NCI-H1694 treated with DMSO at 0.1 percent for 48 hours (cell line): ENCODE results near the gene EYA3.

Experiments
- DNase-seq: peaks from one replicate; lab custom pipeline; 2025; lab: John Stamatoyannopoulos, UW

Gene EYA3

DNA sequence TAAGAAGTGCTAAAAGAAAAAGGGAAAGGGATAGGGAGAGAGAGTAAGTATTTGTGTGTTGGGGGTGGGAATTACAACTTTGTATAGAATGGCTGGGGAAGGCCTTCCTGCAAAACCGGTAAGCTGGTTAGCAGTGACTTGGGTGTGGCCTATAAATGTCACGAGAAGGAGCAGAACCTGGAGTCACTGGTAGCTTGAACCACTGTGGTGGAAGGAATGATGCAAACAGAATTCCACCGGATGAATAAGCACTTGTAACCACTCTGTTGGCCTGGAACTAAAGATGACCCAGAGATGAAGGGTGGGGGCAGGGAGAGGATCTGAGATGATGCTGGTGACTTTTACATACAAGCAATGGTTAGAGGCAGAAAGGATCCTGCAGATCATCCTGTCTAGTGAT lies 119.7 kb downstream of the EYA3 start:
- no peak for DNase-seq

DNA sequence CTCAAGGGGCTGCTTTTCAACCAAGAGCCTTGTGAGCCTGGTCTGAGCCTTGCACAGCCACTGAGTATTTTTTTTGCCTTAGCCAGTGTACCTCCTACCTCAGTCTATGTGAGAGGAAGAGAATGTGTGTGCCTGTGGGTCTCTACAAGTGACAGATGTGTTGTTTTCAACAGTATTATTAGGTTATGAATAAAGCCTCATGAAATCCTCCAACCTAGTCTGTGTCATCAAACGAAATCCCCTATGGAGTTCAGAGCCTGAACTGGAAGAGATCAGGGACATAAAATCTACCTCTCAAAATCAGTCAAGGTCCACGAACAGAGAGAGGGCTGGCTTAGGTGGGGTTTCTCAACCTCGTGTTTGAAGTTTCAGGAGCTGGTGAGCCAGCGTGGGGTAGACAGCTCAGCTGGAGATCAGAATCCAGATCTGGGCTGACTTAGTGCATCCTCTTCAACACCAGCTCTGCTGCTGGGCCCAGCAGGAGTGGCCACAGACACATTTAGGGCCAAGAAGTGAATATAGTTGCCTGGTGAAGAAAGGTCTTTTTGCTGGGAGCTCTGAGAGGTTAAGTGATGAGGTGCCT lies 120.4 kb downstream of the EYA3 start:
- DNase-seq: no peak

DNA sequence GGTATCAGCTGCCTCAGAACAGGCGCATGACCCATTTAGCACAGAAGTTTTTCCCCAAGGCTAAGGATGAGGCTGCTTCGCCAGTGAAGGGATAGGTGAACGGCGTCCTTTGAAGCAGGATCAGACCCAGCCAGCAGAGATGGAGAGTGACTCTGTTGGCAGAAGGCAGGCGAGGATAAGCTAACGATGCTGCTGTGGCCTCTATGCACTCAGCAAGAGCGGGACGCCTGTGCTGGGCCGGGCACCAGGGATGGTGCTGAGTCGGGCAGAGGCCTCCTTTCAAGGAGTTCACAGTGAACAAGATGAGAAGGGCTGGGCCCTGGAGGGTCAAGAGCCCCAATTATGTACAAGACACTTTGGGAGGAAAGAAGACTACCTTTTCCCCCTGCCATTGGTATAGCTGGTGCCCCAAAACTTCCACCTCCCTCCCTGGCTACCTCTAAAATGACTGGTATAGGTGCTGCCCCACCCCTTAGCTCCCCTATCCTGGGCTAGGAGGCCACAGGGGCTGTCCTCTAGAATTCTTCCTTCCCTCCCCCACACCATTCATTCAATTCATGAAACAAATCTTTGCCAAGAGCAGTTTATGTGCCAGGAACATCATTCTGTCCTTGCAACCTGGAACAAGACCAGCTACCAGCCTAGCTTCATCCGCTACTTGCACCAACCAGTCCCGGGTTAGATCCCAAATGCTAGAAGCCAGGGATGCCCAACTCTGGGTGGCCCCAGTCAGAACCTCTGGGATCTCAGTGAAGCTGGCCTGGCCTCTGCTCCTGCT lies 121.1 kb downstream of the EYA3 start:
- no peak for DNase-seq

DNA sequence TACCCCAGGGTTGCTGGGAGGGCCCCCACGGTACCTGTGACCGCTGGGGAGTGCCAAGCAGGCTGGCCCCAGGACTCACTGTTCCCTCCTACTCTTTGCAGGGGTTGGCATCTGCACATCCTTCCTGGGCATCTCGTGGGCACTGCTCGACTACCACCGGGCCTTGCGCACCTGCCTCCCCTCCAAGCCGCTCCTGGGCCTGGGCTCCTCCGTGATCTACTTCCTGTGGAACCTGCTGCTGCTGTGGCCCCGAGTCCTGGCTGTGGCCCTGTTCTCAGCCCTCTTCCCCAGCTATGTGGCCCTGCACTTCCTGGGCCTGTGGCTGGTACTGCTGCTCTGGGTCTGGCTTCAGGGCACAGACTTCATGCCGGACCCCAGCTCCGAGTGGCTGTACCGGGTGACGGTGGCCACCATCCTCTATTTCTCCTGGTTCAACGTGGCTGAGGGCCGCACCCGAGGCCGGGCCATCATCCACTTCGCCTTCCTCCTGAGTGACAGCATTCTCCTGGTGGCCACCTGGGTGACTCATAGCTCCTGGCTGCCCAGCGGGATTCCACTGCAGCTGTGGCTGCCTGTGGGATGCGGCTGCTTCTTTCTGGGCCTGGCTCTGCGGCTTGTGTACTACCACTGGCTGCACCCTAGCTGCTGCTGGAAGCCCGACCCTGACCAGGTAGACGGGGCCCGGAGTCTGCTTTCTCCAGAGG lies 121.9 kb downstream of the EYA3 start:
- no peak for DNase-seq

DNA sequence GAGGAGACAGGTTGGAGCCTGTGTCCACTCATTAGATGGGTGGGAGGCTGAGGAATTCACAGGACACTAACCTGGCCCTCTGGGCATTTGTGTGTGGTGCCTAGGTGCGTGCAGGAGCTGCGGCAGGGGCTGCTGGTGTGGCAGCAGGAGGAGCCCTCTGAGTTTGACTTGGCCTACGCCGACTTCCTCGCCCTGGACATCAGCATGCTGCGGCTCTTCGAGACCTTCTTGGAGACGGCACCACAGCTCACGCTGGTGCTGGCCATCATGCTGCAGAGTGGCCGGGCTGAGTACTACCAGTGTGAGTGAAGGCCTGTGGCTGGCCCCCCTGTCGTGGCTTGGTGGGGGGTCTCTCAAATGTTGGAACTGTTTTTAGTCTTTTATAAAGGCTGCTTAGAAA lies 125.0 kb downstream of the EYA3 start:
- DNase-seq: no peak

DNA sequence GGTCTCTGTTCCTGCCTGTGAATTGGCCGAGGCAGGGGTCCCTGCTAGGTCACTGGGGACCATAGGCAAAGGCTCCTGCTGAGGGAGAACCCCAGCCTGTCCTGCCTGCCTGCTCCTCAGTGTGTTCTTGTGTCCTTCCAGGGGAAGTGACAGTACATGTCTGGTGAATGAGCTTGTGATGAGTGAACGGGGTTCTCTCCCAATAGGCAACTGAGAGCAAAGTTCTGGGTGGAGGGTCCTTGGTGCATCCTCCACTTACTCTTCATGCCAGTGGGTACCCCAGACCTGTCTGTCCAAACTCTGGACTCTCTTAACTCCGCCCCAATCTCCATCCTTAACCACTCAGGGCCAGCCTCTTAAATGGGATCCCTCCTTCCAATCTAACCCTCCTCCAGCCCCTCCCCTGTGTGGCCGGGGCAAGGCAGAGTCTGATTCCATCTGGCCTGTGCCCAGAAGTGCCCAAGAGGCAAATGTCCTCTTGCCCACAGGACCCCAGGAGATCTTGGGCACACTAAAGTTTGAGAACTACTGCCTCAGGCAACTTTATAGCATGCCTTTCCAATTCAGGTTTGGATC lies 126.7 kb downstream of the EYA3 start:
- no peak for DNase-seq

DNA sequence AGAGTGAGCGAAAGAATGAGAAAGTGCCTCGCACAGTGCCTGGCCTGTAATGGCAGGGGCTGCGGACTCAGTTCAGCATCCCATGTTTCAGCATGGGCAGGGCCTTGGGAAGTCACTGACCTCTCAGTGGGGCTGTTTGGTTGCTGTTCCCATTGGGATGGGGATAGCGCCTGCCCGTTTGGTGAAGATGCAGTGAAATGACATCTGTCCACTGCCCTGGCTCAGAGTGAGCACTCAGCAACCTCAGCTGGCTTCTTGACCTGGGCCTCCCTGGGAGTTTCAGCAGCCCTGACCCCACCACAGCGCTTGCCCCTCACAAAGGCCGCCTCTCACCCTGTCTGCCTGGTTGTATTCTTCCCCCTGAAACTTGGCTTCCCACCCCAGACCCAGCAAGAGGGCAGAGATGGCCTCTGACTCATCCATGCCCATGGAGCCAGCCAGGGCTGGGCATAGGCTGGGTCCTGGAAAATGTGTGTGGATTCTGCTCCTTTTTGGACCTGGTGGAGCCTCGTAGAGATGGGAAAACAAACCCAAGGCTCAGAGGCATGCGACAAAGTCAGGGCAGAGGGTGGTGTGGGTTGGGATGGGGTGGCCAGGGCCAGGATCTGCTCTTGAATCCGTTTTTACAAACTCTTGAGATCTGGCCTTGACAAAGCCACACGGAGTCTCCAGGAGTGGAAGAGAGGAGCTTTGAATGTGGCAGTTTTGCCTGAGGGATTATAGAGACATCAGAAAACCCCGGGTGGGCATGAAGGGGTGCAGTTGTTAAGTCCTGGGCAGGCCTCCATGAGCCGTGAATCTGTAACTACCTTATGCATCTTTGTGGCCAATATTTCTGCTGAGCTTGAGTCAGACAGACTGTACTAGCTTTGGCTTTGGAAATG lies 127.4 kb downstream of the EYA3 start:
- DNase-seq: no peak

DNA sequence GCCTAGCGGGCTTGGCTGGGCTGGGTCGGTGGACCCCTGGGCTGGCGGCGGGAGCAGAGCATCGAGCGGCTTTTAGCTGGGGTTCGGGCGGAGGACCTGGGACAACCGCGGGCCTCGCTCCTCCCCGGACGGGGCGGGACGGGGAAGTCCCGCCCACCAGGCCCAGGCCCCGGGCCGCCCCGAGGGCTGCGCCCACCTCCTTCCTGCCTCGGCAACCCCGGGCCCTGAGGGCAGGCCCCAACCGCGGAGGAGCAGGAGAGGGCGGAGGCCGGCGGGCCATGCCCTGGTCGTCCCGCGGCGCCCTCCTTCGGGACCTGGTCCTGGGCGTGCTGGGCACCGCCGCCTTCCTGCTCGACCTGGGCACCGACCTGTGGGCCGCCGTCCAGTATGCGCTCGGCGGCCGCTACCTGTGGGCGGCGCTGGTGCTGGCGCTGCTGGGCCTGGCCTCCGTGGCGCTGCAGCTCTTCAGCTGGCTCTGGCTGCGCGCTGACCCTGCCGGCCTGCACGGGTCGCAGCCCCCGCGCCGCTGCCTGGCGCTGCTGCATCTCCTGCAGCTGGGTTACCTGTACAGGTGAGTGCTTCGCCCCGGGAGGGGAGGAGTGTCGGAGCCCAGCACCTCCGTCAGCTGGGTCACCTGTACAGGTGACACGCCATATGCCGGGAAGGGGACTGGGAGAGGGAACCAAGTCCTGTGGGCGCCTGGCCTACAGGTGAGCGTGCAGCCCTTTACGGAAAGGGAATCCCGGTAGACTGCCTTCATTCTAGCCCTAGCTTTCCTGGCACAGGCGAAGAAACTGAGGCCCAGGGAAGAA lies 128.4 kb downstream of the EYA3 start, which contains the start of gene XKR8:
Gene XKR8 (plus strand): TSS at position 182 of the 812 bp plus-strand sequence. CDS start 97 bp downstream, at position 279.
- peak; percentile 11 for DNase-seq

DNA sequence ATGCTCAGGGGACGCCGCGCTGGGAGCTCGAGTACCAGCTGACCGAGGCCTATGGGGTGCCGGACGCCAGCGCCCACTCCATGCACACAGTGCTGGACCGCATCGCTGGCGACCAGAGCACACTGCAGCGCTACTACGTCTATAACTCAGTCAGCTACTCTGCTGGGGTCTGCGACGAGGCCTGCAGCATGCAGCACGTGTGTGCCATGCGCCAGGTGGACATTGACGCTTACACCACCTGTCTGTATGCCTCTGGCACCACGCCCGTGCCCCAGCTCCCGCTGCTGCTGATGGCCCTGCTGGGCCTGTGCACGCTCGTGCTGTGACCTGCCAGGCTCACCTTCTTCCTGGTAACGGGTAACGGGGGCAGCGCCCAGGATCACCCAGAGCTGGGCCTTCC lies 129.9 kb downstream of the EYA3 start:
- DNase-seq: no peak

DNA sequence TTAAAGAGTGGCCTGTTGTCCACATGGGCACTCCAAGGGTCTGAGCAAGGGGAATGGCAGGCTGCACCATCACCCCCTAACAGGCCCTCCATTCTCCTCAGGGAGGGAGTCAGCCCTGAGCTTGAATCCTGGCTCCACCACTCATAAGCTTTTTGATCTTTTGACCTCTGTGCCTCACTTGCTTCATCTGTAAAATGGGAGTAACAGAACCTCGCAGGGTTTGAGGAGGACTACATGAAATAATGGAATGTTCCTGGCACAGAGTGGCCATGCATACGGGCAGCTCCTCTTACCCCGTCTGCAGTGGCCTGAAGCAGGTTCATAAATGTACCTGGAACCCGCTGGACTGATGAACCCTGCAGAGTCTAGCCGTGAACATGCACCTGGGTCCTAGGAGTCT lies 130.8 kb downstream of the EYA3 start:
- DNase-seq: no peak

DNA sequence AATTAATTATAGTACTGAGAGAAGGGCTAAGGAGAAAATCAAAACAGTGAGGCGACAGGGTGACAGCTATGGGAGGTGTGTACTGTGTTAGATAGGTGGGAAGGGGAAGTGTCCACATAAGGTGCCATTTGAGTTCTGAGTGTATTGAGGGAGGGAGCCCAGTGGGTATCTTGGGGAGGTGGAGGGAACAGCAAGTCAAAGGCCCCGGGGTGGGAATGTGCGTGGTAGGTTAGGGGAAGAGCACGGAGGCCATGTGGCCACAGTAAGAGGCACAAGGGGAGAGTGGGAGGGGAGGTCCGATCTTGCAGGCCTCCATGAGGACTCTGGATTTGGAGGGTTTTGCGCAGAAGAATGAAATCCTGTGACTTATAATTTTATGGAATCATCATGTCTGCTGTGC lies 131.6 kb downstream of the EYA3 start:
- no peak for DNase-seq

DNA sequence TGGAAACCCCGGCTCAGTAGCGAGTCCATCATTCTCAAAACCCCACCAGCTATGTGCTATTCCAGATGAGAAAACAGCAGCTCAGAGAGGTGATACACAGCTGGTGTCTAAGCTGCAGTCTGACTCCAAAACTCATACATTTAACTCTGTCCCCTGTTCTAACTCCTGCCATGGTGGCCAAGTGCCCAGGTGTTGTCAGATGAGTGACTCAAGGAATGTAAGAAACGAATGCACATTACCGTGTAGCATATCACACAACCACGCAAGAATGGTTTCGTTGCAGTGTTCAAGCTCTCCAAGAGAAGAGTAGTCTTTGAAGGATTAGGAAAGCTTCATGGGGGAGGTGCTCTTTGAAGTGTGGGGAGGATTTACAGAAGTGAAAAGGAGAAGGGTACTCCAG lies 133.3 kb downstream of the EYA3 start:
- DNase-seq: no peak

DNA sequence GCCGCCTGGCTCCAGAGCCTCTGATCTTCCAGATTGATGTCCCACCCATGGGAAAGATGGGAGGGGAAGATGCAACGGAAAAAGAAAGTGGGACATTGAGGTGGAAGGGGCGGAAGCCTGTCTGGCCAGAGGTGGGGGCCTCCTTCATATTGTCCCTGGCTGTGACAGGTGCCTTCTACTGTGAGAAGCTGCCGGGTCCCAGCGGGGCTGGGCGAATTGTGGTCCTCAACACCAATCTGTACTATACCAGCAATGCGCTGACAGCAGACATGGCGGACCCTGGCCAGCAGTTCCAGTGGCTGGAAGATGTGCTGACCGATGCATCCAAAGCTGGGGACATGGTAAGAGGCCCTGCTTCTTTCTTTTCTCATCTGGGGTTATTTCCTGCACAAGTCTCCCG lies 134.2 kb downstream of the EYA3 start:
- no peak for DNase-seq

DNA sequence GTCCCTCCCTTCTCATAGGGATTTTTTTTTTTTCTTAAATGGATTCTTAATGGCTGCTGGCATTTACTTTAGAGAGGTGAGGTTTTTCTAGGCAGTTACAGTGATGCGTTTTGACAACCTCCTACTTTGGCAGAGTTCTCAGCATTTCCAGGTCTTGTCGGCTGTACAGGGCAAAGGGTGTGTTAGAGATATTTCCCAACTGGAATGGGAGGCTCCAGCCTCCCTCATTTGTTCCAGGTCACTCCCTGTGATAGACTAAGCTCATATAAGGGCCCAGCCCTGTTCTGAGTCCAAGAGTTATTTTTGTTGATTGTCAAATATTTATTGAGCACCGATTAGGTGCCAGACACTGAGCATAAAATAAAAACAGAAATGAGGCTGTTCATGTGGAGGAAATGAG lies 136.3 kb downstream of the EYA3 start:
- no peak for DNase-seq

DNA sequence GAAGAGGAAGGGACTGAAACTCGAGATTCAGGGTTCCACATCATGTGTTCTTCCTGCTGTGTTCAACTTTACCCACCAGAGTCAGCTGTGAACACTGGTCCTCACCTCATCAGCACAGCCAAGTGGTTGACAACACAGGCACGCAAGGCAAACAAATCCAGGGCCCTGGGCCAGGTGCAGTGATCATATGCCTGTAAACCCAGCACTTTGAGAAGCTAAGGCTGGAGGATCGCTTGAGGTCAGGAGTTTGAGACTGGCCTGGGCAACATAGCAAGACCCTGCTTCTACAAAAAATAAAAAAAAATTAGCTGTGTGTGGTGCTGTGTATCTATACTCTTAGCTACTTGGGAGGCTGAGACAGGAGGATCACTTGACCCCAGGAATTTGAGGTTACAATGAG lies 137.0 kb downstream of the EYA3 start:
- DNase-seq: no peak

DNA sequence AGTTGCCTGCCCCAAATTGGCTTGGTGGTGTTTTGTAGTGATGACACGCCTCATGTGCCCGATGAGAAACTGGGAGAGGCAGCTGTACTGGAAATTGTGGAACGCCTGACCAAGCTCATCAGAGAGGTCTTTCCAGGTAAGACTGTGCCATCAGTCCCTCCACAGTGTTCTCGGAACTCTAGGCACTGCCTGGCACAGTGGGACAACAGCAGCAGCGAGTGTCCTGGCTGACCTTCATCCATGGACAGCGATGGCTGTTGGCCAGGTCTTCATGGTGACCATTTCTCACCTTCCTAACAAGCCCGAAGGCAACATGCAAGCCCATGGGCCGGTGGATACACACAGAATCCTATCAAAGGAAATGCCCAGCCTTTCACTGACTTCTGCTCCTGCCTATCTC lies 139.4 kb downstream of the EYA3 start:
- no peak for DNase-seq

DNA sequence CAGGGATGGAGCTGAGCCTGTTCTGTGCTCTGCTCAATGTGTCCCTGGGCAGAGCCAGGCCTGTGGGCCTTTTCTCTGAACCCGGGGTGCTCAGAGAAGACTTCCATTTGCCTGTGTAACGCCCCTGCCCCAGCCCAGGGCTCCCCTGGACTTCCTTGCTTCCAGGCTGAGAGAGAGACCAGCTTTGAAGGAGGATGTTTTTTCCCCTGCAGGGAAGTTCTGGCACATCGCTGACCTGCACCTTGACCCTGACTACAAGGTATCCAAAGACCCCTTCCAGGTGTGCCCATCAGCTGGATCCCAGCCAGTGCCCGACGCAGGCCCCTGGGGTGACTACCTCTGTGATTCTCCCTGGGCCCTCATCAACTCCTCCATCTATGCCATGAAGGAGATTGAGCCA lies 143.4 kb downstream of the EYA3 start:
- no peak for DNase-seq

DNA sequence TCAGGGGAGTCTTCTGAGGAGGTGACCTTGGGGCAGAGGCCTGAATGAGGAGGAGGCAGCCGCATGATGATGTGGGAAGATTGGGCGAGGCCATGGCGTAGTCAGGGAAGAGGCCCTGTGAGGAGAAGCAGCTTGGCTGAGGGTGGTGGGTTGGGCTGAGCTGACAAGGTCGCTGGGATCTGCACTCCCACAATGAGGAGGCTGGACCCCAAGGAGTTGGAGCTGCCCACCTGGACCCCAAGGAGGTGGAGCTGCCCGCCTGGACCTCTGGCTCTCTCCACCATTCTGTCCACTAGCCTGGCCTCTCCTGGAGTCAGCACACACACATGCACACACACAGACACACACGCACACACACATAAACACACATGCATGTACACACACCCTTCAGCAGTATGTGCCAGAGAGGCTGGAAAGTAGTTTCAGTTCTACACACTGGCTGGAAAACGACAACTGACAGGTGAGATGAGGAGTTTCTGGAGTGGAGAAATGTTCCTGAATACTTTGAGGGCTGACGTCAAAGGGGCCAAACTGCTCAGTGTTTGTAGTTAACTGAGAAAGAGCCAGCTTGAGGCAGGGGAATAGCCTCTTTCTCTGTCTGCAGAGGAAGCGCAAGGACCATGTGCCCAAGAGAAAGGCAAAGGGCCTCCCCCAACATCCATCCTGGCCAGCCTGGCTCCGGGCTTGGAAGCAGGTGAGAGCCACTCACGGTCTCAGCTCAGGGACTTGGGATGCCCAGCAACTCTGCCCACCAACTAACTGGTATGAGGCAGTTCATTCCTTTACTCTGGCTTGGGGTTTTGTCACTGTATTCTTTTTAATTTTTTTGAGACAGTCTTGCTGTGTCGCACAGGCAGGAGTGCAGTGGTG lies 146.5 kb downstream of the EYA3 start:
- DNase-seq: no peak

DNA sequence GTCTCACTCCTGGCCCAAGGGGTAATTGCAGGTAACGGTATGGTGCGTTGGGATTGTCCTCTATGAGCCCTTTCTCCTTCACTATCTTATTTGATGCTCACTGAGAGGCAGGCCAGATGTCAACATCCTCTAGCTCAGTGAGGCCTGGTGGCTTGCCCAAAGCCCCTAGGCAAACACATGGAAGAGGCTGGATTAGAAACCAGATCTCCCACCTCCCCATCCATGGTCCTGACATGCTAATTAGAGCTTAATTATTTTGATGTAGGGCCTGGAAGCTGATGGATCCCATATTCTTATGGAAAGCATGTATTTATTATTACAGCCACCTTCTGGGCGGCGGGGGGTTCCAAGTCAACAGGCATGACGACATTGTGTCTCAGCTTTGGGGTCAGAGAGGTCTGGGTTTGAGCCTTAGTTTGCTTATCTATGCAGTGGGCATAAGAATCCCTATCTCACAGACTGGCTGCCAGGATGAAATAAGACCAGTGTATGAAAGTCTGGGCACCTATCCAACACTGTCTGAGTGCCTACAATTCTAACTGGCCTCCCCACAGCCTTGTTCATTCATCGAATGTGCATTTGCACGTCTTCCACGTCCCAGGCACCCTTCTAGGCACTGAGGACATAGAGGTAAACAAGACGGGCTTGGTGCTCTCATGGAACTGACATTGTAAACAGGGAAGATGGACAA lies 147.4 kb downstream of the EYA3 start:
- no peak for DNase-seq
